Gastrocnemius medialis (tissue), 4 donors: Measurements from ENCODE around the gene KBTBD7. TPM values are rescaled to one million over a fixed set of nuclear protein-coding genes. Genes with fewer than 3 reads are reported as not detected.

ENCODE experiments used
- ATAC-seq, 2 donors: fragments of 150-250 bp; one replicate each; pipeline ENCODE4 v1.9.1; 2016
- DNase-seq, 2 donors: peaks; one replicate each; pipeline ENCODE4 v3.0.0-alpha.2; 2019
- H3K27ac ChIP-seq, 4 donors: fragments of 200-600 bp; sonication (generic); 1 replicate in 1 of 4; 2 replicates in 3 of 4; pipeline ENCODE4 v1.5.1; 2016 to 2018; ENCODE audit warnings: mild to moderate bottlenecking in 2 of 4, moderate library complexity in 1 of 4
- H3K27me3 ChIP-seq, 3 donors: fragments of 200-600 bp; sonication (generic) in 2 of 3; 1 replicate in 1 of 3; 2 replicates in 2 of 3; pipeline versions ENCODE4 v1.5.1 to v1.6.0; 2016 to 2019; ENCODE audit warnings: mild to moderate bottlenecking in 1 of 3, moderate library complexity in 1 of 3
- H3K36me3 ChIP-seq, 2 donors: fragments of 200-600 bp; sonication (generic) in 1 of 2; one replicate each; pipeline ENCODE4 v1.5.1; 2017 to 2018
- H3K4me1 ChIP-seq, 2 donors: fragments of 200-600 bp; sonication (generic) in 1 of 2; one replicate each; pipeline ENCODE4 v1.5.1; 2016 to 2017; ENCODE audit warnings: mild to moderate bottlenecking in 2 of 2
- H3K4me3 ChIP-seq, 4 donors: fragments of 200-600 bp; sonication (generic) in 3 of 4; 1 replicate in 1 of 4; 2 replicates in 3 of 4; pipeline ENCODE4 v1.5.1; 2016 to 2019; ENCODE audit warnings: mild to moderate bottlenecking in 2 of 4
- H3K9me3 ChIP-seq, 3 donors: fragments of 200-600 bp; sonication (generic) in 2 of 3; 1 replicate in 1 of 3; 2 replicates in 2 of 3; pipeline ENCODE4 v1.5.1; 2016 to 2019
- CTCF ChIP-seq, 5 experiments: fragments of 450-650 bp in 3 of 5; fragments of 200-600 bp in 2 of 5; sonication (generic) in 2 of 5; IDR thresholded peaks in 4 of 5; conservative IDR thresholded peaks in 1 of 5; 1 replicate in 4 of 5; 2 replicates in 1 of 5; pipeline ENCODE4 v1.5.1; 2016 to 2019; ENCODE audit warnings: antibody characterized with exemption in 5 of 5, mild to moderate bottlenecking in 3 of 5, moderate library complexity in 3 of 5
- POLR2A ChIP-seq, 2 donors: fragments of 450-650 bp; IDR thresholded peaks; one replicate each; pipeline ENCODE4 v1.6.1; 2017; ENCODE audit warnings: antibody characterized with exemption in 2 of 2, mild to moderate bottlenecking in 2 of 2, moderate library complexity in 2 of 2
- in situ Hi-C, 4 donors: fragments of 200-750 bp; cut with MboI; loops; one replicate each; pipeline versions ENCODE4 v1.15.0 to v1.8.0; 2017; ENCODE audit warnings: low sequenced_read_pairs in 4 of 4
- intact Hi-C: fragments of 100-400 bp; cut with DNase I; formaldehyde crosslinking; loops from one replicate; pipeline ENCODE4 v1.15.1; 2023; ENCODE audit warnings: low total_unique reads
- total RNA-seq, 4 donors: library from RNA; depleted of rRNA; stranded (reverse); fragments of >200 nt; gene quantifications; one replicate each; pipeline versions ENCODE4 v1.1.0 to v1.2.3, GENCODE V29; 2016

The KBTBD7 gene
- total RNA-seq, 4 donors from 2014 or later = 2.3 to 5.6 (median 5.3) TPM

- intact Hi-C loops = no loop called here
- no peak for ATAC-seq
Observed at GRCh38 chr13:41162151-41162550, 32.2 kb downstream of the KBTBD7 start.

DNA sequence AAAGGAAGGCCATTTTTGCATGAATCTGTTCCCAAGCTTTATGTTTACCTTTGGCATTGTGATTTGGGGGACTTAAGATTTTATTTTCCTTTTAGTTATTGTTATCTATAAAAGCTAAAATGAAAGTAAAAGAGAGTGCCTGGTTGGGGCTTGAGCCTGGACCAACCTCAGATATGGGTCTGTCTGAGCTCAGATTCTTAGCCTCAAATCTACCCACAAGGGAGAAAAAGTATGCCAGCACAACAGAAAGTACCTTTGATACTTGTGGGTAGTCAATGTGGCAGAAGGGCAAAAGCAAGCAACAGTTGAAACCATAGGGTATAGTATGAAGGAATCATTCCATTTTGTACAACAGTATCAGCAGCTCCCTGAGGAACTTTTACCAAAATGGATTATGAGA lies 35.2 kb downstream of the KBTBD7 start:
- Histone ChIP-seq H3K27me3 (no peaks in the 10 kb centered on the region), H3K4me3 (no peak overlapping the region), H3K4me1 (no peaks in the 10 kb centered on the region), H3K27ac (no peak overlapping the region), H3K9me3 (no peaks in the 10 kb centered on the region), H3K36me3 (no peaks in the 10 kb centered on the region)
- no peak for ATAC-seq
- in situ Hi-C loops = no loop called here
- DNase-seq = no peak
- intact Hi-C loops = no loop called here
- TF ChIP-seq POLR2A (IDR thresholded peaks at IDR 0.05) (no peak), CTCF (IDR thresholded peaks at IDR 0.05 in 4 of 5, conservative IDR thresholded peaks at IDR 0.05 in 1 of 5) (no peak)

More at GRCh38 chr13:41162151-41162550, 32.2 kb downstream of the KBTBD7 start:
- no peaks in the 10 kb centered on the region for H3K27me3 ChIP-seq
- DNase-seq = no peak
- TF ChIP-seq CTCF (IDR thresholded peaks at IDR 0.05 in 4 of 5, conservative IDR thresholded peaks at IDR 0.05 in 1 of 5) (no peak), POLR2A (IDR thresholded peaks at IDR 0.05) (no peak)
- no peaks in the 10 kb centered on the region for H3K9me3 ChIP-seq
- H3K4me3 ChIP-seq = no peak overlapping the region
- H3K4me1 ChIP-seq = no peaks in the 10 kb centered on the region
- H3K27ac ChIP-seq = no peak overlapping the region
- in situ Hi-C loops = no loop called here
- H3K36me3 ChIP-seq = no peaks in the 10 kb centered on the region

- intact Hi-C loops (no loop called here), in situ Hi-C loops (no loop called here)
- no peak overlapping the region for H3K4me3 ChIP-seq
- H3K27ac ChIP-seq = no peak overlapping the region
- no peaks in the 10 kb centered on the region for H3K36me3 ChIP-seq
- no peaks in the 10 kb centered on the region for H3K4me1 ChIP-seq
- no peak for ATAC-seq
- no peak for TF ChIP-seq POLR2A (IDR thresholded peaks at IDR 0.05)
- TF ChIP-seq CTCF (IDR thresholded peaks at IDR 0.05 in 4 of 5, conservative IDR thresholded peaks at IDR 0.05 in 1 of 5) = no peak
- DNase-seq = no peak
- no peaks in the 10 kb centered on the region for H3K9me3 ChIP-seq
- no peaks in the 10 kb centered on the region for H3K27me3 ChIP-seq
Observed at GRCh38 chr13:41157048-41157717, 37.2 kb downstream of the KBTBD7 start.

GRCh38 chr13:41156620-41157019 lies 37.7 kb downstream of the KBTBD7 start:
- no peak overlapping the region for H3K27ac ChIP-seq
- no peaks in the 10 kb centered on the region for H3K27me3 ChIP-seq
- peaks cover 0 to 4% of the 10 kb centered on the region in 2 donors for H3K36me3 ChIP-seq
- in situ Hi-C loops (no loop called here), intact Hi-C loops (no loop called here)
- no peak overlapping the region for H3K4me3 ChIP-seq
- no peak for ATAC-seq
- TF ChIP-seq CTCF (IDR thresholded peaks at IDR 0.05 in 4 of 5, conservative IDR thresholded peaks at IDR 0.05 in 1 of 5) = no peak
- TF ChIP-seq POLR2A (IDR thresholded peaks at IDR 0.05) = no peak
- H3K4me1 ChIP-seq = no peaks in the 10 kb centered on the region
- DNase-seq = no peak
- H3K9me3 ChIP-seq = no peaks in the 10 kb centered on the region

GRCh38 chr13:41154042-41154441 lies 40.3 kb downstream of the KBTBD7 start:
- TF ChIP-seq CTCF (IDR thresholded peaks at IDR 0.05 in 4 of 5, conservative IDR thresholded peaks at IDR 0.05 in 1 of 5) = no peak
- TF ChIP-seq POLR2A (IDR thresholded peaks at IDR 0.05) = no peak
- Histone ChIP-seq H3K27ac (no peak overlapping the region), H3K4me3 (no peak overlapping the region), H3K9me3 (no peaks in the 10 kb centered on the region), H3K36me3 (peaks cover 0 to 7% of the 10 kb centered on the region in 2 donors), H3K27me3 (no peaks in the 10 kb centered on the region), H3K4me1 (no peaks in the 10 kb centered on the region)
- intact Hi-C loops = no loop called here
- in situ Hi-C loops = no loop called here
- DNase-seq (no peak), ATAC-seq (no peak)
